ENCODE measurements around the gene SFXN5.

DNA sequence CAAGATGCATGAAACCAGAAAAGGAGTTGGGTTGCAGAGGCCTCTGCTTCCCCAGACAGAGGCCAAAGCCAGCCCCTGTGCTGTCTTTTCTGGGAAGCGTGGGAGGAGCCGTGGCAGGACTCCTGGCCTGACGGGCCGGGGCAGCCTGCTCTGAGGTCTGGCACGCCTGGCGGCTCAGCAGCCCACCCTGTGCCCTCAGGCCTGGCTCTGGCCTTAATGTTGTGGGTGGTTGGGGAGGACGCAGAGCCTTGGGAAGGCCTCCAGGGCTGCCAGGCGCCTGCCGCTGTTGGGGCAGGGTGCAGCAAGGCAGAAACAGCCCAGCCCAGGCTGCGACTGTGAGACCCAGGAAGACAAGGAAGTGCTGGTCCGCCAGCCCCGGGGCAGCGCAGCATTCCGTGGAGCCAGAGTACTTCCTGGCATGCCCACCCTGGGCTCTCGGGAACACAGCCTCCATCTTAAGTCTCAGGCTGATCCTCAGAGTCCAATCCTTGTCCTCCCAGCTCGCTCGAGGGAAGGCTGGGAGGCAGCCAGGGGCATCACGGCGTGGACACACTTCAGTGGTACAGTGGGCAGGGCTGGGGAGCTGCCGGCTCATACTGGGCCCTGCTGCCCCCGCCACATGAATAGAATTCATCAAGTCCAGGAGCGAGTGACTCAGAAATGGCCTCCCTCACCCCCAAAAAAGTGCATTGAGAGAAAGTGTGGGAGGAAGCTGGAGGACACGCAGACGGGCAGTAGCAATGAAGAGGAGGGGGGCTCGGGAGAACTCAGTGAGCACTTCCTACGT lies 81.5 kb downstream of the SFXN5 start:
- TF ChIP-seq POLR2A (IDR thresholded peaks at IDR 0.05; ENCODE audit: low read depth, low read length), result no peak
- TF ChIP-seq, protein P1, sequence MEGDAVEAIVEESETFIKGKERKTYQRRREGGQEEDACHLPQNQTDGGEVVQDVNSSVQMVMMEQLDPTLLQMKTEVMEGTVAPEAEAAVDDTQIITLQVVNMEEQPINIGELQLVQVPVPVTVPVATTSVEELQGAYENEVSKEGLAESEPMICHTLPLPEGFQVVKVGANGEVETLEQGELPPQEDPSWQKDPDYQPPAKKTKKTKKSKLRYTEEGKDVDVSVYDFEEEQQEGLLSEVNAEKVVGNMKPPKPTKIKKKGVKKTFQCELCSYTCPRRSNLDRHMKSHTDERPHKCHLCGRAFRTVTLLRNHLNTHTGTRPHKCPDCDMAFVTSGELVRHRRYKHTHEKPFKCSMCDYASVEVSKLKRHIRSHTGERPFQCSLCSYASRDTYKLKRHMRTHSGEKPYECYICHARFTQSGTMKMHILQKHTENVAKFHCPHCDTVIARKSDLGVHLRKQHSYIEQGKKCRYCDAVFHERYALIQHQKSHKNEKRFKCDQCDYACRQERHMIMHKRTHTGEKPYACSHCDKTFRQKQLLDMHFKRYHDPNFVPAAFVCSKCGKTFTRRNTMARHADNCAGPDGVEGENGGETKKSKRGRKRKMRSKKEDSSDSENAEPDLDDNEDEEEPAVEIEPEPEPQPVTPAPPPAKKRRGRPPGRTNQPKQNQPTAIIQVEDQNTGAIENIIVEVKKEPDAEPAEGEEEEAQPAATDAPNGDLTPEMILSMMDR (conservative IDR thresholded peaks at IDR 0.05; ENCODE audit: low read depth, low read length), result no peak
- TF ChIP-seq CEBPB (IDR thresholded peaks at IDR 0.05; ENCODE audit: low read depth, low read length), result no peak
- TF ChIP-seq RFX5 (IDR thresholded peaks at IDR 0.05; ENCODE audit: low read depth, low read length), result no peak
- TF ChIP-seq, protein P2, sequence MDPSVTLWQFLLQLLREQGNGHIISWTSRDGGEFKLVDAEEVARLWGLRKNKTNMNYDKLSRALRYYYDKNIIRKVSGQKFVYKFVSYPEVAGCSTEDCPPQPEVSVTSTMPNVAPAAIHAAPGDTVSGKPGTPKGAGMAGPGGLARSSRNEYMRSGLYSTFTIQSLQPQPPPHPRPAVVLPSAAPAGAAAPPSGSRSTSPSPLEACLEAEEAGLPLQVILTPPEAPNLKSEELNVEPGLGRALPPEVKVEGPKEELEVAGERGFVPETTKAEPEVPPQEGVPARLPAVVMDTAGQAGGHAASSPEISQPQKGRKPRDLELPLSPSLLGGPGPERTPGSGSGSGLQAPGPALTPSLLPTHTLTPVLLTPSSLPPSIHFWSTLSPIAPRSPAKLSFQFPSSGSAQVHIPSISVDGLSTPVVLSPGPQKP (IDR thresholded peaks at IDR 0.05; ENCODE audit: borderline replicate concordance, low read depth, low read length), result no peak
- no peak for TF ChIP-seq MAZ (IDR thresholded peaks at IDR 0.05; ENCODE audit: borderline replicate concordance, low read depth, low read length)
- no peak for TF ChIP-seq NFE2L2 (IDR thresholded peaks at IDR 0.05; ENCODE audit: low read depth, low read length)
- TF ChIP-seq SMC3 (IDR thresholded peaks at IDR 0.05; ENCODE audit: low read depth, low read length), result no peak
- no peak for TF ChIP-seq MXI1 (IDR thresholded peaks at IDR 0.05; ENCODE audit: borderline replicate concordance, low read depth, low read length)
- no peak for TF ChIP-seq BHLHE40 (IDR thresholded peaks at IDR 0.05; ENCODE audit: low read depth, low read length)
- no peak for TF ChIP-seq FOS (IDR thresholded peaks at IDR 0.05; ENCODE audit: low read depth, low read length)

Data from IMR-90 (cell line).